ENCODE measurements around the gene RBBP9.
"Not testable (repeated sequence)": the region's sequence is repeated elsewhere in the genome, so short reads cannot be mapped to it uniquely, and the experiment has no call there.

Gene RBBP9

DNA sequence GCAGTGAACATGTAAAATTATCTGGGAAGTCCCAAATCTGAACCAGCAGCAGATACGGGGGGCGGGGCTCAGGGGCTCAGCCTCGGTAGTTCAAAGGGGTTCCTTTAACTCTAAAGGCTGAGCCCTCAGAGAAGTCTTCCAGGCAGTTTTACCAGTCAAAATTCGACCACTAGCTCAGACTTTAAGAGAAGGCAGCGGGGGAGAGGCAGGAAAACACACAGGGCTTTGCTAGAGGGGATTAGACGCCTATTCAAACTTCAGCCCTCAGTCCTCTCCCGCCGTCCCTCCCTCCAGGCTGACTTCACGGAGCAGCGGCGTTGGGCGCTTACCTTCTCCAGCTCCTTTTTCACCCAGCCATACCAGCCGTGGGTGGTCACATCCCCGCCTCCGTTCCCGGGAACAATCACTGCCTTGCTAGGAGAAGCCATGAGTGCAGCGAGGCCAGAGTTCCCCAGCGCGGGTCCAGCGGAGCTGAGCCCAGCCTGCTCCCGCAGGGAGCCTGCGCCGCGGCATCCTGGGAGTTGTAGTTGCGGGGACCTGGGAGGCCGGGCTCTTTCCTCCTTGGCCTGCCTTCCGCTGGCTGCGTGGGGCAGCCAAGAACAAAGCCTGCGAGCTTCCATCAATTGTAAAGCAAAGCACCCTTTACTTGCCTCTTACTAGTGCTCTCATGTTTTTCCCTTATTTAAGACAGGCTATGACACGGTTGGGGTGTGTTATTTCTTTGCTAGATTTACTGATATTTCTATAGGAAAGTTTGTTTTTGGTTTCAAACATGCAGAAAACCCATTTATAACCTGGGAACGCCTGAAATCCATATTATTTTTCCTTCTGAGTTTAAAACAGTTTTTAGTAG lies at the start of gene RBBP9:
Gene RBBP9 (minus strand): TSS at position 486 of the 853 bp plus-strand sequence. CDS start 58 bp downstream, at position 428.
- peaks cover 5% of the 10 kb centered on the region for H3K4me1 Mint-ChIP-seq
- DNase-seq (ENCODE audit: low spot score in 2 of 2) (peak; percentile 57 to 62), ATAC-seq (ENCODE audit: low read depth) (peak; percentile 96)
- no peaks in the 10 kb centered on the region for H3K9me3 Mint-ChIP-seq
- peak within 1 kb of the TSS; percentile 99 for H3K4me3 Mint-ChIP-seq
- peak within 1 kb of the TSS; percentile 89 for H3K27ac Mint-ChIP-seq
- peaks cover 7% of the 10 kb centered on the region for H3K36me3 Mint-ChIP-seq
- H3K27me3 Mint-ChIP-seq = peaks cover 2% of the 10 kb centered on the region

DNA sequence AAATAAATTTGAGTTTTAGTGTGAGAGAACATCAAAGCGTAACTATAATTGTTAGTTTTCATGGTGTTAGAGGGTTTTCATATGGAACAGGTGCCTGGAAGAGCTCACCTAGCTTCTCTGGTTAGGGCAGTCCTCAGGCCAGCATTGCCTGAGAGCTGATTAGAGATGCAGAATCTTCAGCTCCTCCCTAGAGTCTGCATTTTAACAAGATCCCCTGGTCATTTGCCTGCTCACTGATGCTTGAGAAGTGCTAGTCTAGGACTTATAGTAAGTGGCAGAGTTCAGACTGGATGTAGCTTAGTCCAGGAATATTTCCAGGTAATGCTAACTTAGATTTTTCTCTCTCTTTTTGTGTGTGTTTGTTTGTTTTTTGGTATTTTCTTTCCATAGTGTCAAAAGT lies 48.5 kb upstream of the RBBP9 start:
- no peak for ATAC-seq (ENCODE audit: low read depth)
- DNase-seq (ENCODE audit: low spot score in 2 of 2) = no peak
- no peak overlapping the region for H3K4me3 Mint-ChIP-seq
- peaks cover 45% of the 10 kb centered on the region for H3K36me3 Mint-ChIP-seq
- no peaks in the 10 kb centered on the region for H3K27me3 Mint-ChIP-seq
- no peak overlapping the region for H3K27ac Mint-ChIP-seq
- no peaks in the 10 kb centered on the region for H3K9me3 Mint-ChIP-seq
- no peaks in the 10 kb centered on the region for H3K4me1 Mint-ChIP-seq

DNA sequence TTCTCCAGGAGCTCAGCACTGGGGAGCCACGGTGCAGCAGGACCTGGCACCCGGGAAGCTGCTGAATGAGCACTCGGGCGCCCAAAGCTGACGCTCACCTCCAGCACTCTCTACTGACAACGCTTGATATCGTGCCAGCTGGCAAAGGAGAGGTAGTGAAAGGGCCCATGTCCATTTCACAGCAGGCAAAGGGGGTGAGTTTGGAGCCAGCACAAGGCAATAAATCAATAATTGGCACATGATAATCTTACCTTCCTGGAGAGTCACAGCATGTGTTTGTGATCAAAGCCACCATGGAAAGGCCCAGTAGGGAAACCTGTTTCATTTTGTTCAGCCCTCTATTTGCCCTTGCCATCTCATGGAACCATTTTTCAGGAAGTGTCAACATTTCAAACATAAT lies 46.9 kb upstream of the RBBP9 start:
- ATAC-seq (ENCODE audit: low read depth) (no peak), DNase-seq (ENCODE audit: low spot score in 2 of 2) (no peak)
- Mint-ChIP-seq H3K36me3 (peaks cover 48% of the 10 kb centered on the region), H3K4me1 (no peaks in the 10 kb centered on the region), H3K9me3 (no peaks in the 10 kb centered on the region), H3K27ac (peak overlapping the region; percentile 54), H3K27me3 (no peaks in the 10 kb centered on the region), H3K4me3 (no peak overlapping the region)

DNA sequence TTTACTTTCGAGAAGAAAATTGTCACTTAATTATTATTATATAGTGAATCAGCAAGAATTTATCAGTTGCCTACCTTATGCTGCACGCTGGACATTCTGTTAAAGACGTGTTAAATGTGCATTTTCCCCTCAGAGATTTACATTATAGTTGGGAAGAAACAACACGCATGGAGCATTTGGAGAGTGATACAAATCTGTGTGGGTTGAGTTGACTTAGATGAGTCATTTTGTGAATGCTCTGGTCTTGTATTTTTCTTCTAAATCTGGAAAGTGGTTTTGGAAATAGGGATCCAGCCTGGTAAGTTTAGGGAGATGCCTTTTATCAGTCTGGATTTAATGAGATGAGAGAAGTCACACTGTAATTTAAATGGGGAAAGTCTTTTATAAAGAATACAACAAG lies 46.2 kb upstream of the RBBP9 start:
- H3K27ac Mint-ChIP-seq = peak overlapping the region; percentile 54
- H3K9me3 Mint-ChIP-seq = no peaks in the 10 kb centered on the region
- H3K4me3 Mint-ChIP-seq = no peak overlapping the region
- DNase-seq (ENCODE audit: low spot score in 2 of 2) (no peak), ATAC-seq (ENCODE audit: low read depth) (no peak)
- H3K27me3 Mint-ChIP-seq = no peaks in the 10 kb centered on the region
- peaks cover 46% of the 10 kb centered on the region for H3K36me3 Mint-ChIP-seq
- no peaks in the 10 kb centered on the region for H3K4me1 Mint-ChIP-seq

DNA sequence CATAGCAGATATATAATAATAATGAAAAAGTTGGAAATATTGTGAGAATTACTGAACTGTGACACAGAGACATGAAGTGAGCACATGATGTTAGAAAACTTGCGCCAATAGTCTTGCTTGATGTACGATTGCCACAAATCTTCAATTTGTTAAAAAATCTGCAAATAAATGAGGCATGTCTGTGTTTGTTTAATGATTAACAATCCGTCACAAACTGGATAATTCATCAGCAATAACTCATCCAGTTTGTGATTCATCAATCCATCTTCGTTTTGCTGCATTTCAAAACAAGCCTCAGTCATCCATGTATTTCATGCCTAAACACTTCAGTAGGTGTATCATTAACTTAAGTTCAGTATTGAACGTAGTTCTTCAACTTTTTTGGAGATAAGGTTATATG lies 44.7 kb upstream of the RBBP9 start:
- peaks cover 44% of the 10 kb centered on the region for H3K36me3 Mint-ChIP-seq
- H3K27ac Mint-ChIP-seq = no peak overlapping the region
- no peaks in the 10 kb centered on the region for H3K4me1 Mint-ChIP-seq
- no peak overlapping the region for H3K4me3 Mint-ChIP-seq
- H3K27me3 Mint-ChIP-seq = no peaks in the 10 kb centered on the region
- no peaks in the 10 kb centered on the region for H3K9me3 Mint-ChIP-seq
- ATAC-seq (ENCODE audit: low read depth) (no peak), DNase-seq (ENCODE audit: low spot score in 2 of 2) (no peak)

DNA sequence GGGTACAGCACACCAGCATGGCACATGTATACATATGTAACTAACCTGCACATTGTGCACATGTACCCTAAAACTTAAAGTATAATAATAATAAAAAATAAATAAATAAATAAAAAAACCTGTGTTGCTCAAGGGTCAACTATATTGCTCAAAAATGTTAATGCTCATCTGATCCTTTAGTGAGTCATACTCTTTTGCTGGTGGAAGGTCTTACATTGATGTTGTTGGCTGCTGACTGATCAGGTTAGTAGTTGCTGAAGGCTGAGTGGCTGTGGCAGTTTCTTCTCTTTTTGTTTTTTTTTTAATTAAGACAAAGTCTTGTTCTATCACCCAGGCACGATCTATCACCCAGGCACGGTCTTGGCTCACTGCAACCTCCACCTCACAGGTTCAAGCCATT lies 40.6 kb upstream of the RBBP9 start:
- ATAC-seq (ENCODE audit: low read depth) (no peak), DNase-seq (ENCODE audit: low spot score in 2 of 2) (no peak)
- peaks cover 39% of the 10 kb centered on the region for H3K36me3 Mint-ChIP-seq
- no peaks in the 10 kb centered on the region for H3K27me3 Mint-ChIP-seq
- H3K4me1 Mint-ChIP-seq = no peaks in the 10 kb centered on the region
- H3K9me3 Mint-ChIP-seq = no peaks in the 10 kb centered on the region
- H3K27ac Mint-ChIP-seq = no peak overlapping the region
- H3K4me3 Mint-ChIP-seq = no peak overlapping the region

DNA sequence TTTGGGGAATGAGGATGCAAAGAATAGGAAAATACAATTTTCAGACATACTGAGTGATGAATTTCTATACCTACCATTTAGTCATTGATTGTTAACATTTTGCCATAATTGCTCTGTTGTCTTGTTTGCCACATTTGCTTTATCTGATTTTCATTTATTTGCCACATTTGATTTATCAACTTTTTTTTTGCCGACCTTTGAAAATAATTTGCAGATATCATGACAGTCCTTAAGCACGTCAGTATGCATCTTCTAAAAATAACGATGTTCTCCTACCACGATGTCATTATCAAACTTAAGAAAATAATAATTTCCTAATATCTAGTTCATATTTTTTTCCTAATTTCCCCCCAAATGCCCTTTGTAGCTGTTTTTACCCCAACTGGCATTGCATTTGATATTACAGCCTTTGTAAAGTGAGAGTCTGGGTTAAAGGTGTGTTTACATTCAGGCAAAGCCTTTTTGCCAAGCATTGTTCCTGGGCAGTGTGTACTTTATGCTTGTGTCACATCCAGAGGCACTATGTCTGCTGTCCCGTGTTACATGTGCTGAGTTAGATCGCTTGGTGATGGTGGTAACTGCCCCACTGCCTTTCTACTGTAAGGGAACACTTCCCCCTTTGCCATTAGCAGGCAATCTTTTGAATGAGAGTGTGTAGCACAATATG lies 37.1 kb upstream of the RBBP9 start:
- Mint-ChIP-seq H3K9me3 (no peaks in the 10 kb centered on the region), H3K27ac (no peak overlapping the region), H3K36me3 (peaks cover 45% of the 10 kb centered on the region), H3K4me1 (no peaks in the 10 kb centered on the region), H3K27me3 (no peaks in the 10 kb centered on the region), H3K4me3 (no peak overlapping the region)
- DNase-seq (ENCODE audit: low spot score in 2 of 2) (no peak), ATAC-seq (ENCODE audit: low read depth) (no peak)

DNA sequence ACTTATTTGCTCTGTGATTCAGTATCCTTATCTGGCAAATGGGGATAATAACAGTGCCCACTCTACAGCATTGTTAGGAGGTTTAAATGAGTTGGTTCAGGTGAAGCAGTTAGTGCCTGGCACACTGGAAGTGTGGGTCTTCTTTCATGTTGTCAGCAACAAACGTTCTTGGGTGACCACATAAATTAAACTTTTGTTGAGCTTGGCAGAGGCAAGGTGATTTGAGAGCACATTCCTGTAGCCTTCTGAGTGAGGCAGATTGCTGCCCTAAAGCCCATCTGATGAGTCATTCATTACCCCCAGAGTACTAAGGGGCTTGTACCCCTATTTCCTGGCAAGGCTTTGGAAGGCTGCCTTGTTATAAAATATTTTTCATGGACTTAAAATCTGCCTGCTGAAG lies 36.5 kb upstream of the RBBP9 start:
- H3K27me3 Mint-ChIP-seq = no peaks in the 10 kb centered on the region
- H3K4me1 Mint-ChIP-seq = no peaks in the 10 kb centered on the region
- no peak overlapping the region for H3K27ac Mint-ChIP-seq
- ATAC-seq (ENCODE audit: low read depth) (no peak), DNase-seq (ENCODE audit: low spot score in 2 of 2) (no peak)
- H3K36me3 Mint-ChIP-seq = peaks cover 50% of the 10 kb centered on the region
- no peak overlapping the region for H3K4me3 Mint-ChIP-seq
- no peaks in the 10 kb centered on the region for H3K9me3 Mint-ChIP-seq

DNA sequence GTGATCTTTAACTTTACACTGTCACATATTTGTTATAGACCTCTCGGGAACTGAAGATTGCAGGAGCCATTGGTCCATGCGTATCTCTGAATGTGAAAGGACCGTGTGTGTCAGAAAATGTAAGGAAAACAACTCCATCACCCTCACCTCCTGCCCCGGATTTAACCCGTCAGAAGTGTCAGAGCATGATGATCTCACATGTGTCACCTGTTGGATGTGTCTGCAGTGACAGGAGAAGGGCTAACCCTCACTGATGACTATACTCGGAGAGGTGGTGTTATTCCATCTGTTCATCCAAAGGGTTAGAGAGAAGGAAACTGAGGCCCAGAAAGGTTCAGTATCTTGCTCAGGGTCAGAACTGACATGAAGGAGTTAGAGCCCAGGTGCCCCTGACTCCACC lies 35.6 kb upstream of the RBBP9 start:
- Mint-ChIP-seq H3K4me3 (no peak overlapping the region), H3K4me1 (no peaks in the 10 kb centered on the region), H3K27me3 (no peaks in the 10 kb centered on the region), H3K36me3 (peaks cover 51% of the 10 kb centered on the region), H3K27ac (no peak overlapping the region), H3K9me3 (no peaks in the 10 kb centered on the region)
- ATAC-seq (ENCODE audit: low read depth) (no peak), DNase-seq (ENCODE audit: low spot score in 2 of 2) (no peak)

DNA sequence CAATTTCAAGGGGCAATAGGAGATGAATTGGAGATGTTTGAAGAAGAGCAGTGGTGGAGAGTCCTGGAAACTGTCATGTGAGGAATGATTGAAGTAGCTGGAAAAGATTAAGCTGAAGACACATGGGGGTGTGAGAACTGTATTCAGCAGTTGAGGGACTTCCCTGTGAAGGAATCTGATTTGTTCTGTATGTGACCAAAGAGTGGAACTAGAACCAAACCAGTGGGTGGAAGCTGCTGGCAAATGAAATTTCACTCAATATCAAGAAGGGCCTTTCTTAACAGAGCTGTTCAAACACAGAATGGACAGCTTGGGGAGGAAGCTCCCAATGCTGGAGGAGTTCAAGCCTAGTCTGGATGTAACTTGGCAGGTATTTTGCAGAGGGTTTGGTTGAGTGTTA lies 32.0 kb upstream of the RBBP9 start:
- H3K9me3 Mint-ChIP-seq = no peaks in the 10 kb centered on the region
- H3K27me3 Mint-ChIP-seq = no peaks in the 10 kb centered on the region
- H3K27ac Mint-ChIP-seq = no peak overlapping the region
- no peak overlapping the region for H3K4me3 Mint-ChIP-seq
- H3K36me3 Mint-ChIP-seq = peaks cover 52% of the 10 kb centered on the region
- DNase-seq (ENCODE audit: low spot score in 2 of 2) = no peak
- ATAC-seq (ENCODE audit: low read depth) = no peak
- H3K4me1 Mint-ChIP-seq = no peaks in the 10 kb centered on the region

DNA sequence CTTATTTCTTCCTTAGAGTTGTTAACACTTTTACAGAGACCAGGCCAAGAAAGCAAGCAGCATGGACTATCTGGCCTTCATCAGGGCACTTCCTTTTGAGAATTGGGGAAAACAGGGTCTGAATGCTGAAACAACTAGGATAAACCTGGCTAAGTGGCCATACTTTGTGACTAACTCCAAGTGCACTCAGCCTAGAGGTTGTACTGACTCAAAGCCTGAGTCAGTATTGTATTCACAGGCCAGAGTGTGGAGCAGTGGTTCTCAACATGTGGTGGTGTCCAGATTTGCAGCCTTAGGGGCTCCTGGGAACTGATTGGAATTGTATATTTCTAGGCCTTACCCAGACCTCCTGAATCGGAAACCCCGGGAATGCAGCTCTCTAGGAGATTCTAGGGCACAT lies 30.8 kb upstream of the RBBP9 start:
- no peak for DNase-seq (ENCODE audit: low spot score in 2 of 2)
- peaks cover 51% of the 10 kb centered on the region for H3K36me3 Mint-ChIP-seq

DNA sequence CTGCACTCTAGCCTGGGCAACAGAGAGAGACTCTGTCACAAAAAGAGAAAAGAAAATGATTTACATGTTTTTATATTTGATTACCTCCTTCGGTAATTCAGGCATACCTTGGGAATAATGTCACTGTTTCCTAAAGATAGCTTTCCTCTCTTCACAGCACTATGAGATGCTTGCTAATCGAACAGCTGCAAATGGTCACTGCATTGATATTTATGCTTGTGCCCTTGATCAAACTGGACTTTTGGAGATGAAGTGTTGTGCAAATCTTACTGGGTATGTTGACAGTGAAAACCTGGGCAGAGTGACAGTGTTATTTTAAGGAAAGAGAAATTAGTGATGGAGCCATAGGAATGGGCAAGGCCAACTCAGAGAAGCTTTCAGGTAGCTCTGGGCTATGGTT lies 30.3 kb upstream of the RBBP9 start:
- no peaks in the 10 kb centered on the region for H3K4me1 Mint-ChIP-seq
- DNase-seq (ENCODE audit: low spot score in 2 of 2) = no peak
- peak overlapping the region; percentile 2 for H3K27ac Mint-ChIP-seq
- no peak overlapping the region for H3K4me3 Mint-ChIP-seq
- H3K27me3 Mint-ChIP-seq = no peaks in the 10 kb centered on the region
- peaks cover 46% of the 10 kb centered on the region for H3K36me3 Mint-ChIP-seq
- no peaks in the 10 kb centered on the region for H3K9me3 Mint-ChIP-seq
- no peak for ATAC-seq (ENCODE audit: low read depth)

More for the DNA sequence above, 30.8 kb upstream of the RBBP9 start:
- Mint-ChIP-seq H3K9me3 (no peaks in the 10 kb centered on the region), H3K27ac (peak overlapping the region; percentile 2), H3K4me1 (no peaks in the 10 kb centered on the region), H3K4me3 (no peak overlapping the region), H3K27me3 (no peaks in the 10 kb centered on the region)
- ATAC-seq (ENCODE audit: low read depth) = no peak

DNA sequence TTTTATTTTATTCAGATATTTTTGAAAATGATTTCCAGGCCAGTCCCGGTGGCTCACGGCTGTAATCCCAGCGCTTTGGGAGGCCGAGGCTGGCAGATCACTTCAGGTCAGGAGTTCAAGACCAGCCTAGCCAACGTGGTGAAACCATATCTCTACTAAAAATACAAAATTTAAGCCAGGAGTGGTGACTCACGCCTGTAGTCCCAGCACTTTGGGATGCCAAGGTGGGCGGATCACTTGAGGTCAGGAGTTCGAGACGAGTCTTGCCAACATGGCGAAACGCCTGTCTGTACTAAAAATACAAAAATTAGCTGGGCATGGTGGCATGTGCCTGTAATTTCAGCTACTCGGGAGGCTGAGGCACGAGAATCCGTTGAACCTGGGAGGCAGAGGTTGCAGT lies 29.7 kb upstream of the RBBP9 start:
- peaks cover 42% of the 10 kb centered on the region for H3K36me3 Mint-ChIP-seq
- not testable (repeated sequence) for DNase-seq (ENCODE audit: low spot score in 2 of 2); H3K27ac Mint-ChIP-seq; H3K9me3 Mint-ChIP-seq; ATAC-seq (ENCODE audit: low read depth); H3K4me3 Mint-ChIP-seq; H3K27me3 Mint-ChIP-seq; H3K4me1 Mint-ChIP-seq

DNA sequence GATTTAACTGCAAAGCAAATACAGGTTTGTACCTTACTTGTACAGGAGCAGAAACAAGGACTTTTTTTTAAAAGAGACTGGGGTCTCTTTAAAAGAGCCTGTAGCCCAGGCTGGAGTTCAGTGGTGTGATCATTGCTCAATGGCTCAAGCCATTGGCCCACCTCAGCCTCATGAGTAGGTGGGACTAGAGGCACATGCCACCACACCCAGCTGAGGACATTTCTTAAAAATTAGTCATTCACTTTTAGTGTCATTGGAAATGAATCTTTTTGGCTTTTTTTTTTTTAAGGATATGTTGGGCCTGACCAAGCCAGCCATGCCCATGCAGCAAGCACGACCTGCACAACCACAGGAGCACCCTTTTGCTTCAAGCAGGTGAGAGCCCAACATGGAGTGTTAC lies 27.6 kb upstream of the RBBP9 start:
- DNase-seq (ENCODE audit: low spot score in 2 of 2) = no peak
- H3K36me3 Mint-ChIP-seq = peaks cover 33% of the 10 kb centered on the region
- H3K27ac Mint-ChIP-seq = no peak overlapping the region

DNA sequence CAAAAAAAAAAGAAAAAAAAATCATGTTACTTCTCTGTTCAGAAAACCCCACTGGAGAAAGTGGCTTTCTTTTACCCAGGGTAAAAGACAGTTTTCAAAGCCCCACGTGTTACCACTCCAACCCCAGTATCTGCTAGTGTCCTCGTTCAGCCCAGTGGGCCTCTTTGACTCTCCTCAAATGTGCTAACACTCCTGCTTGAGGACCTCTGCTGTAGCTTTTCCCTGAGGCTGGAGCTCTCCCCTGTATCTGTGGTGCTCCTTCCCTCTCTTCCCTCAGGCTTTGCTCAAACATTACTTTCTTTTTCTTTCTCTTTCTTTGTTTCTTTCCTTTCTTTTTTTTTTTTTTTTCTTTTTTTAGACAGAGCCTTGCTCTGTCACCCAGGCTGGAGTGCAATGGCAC lies 26.0 kb upstream of the RBBP9 start:
- Mint-ChIP-seq H3K4me1 (no peaks in the 10 kb centered on the region), H3K36me3 (peaks cover 21% of the 10 kb centered on the region), H3K27me3 (no peaks in the 10 kb centered on the region), H3K9me3 (no peaks in the 10 kb centered on the region), H3K4me3 (no peak overlapping the region), H3K27ac (no peak overlapping the region)
- no peak for ATAC-seq (ENCODE audit: low read depth)
- DNase-seq (ENCODE audit: low spot score in 2 of 2) = no peak

More for the DNA sequence above, 27.6 kb upstream of the RBBP9 start:
- Mint-ChIP-seq H3K27me3 (no peaks in the 10 kb centered on the region), H3K4me3 (no peak overlapping the region), H3K9me3 (no peaks in the 10 kb centered on the region), H3K4me1 (no peaks in the 10 kb centered on the region)
- ATAC-seq (ENCODE audit: low read depth) = no peak

Measured in memory B cell (primary cell).